ENCODE results near the gene IRAK1.

The IRAK1 gene

GRCh38 chrX:154051201-154051810 is 31.6 kb upstream of the IRAK1 start:
- Histone ChIP-seq H3K9ac (ENCODE audit: low read length) (no peak overlapping the region), H3K4me3 (ENCODE audit: low read depth in 1 of 2, low read length in 2 of 2) (no peak overlapping the region), H3K27me3 (ENCODE audit: control insufficient read depth in 1 of 2, insufficient read depth in 2 of 2, low read length in 2 of 2) (no peaks in the 10 kb centered on the region), H3K27ac (ENCODE audit: low read depth, low read length) (no peak overlapping the region), H3K9me3 (ENCODE audit: low read length) (no peaks in the 10 kb centered on the region), H3K36me3 (ENCODE audit: insufficient read depth, low read length) (peaks cover 5% of the 10 kb centered on the region), H3K4me1 (ENCODE audit: insufficient read depth, low read length) (peaks cover 50% of the 10 kb centered on the region)

DNA sequence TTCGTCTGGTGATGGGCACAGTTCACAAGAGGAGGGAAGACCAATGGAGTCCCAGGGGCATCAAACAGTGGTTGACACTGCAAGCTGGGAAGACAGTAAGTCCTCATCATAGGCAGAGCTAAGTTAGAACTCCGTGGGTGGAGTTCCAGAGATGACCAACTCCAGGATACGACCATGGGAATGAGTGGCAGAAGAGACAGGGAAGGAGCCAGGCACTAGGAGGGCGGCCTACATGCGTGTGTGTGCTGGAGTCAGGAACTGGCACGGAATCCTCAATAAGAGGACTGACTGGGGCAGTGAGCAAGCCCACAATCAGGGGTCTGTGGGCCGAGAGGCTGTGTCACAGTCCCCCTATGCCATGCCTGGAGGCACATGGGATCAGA is 30.4 kb upstream of the IRAK1 start:
- Histone ChIP-seq H3K4me1 (ENCODE audit: insufficient read depth, low read length) (peaks cover 61% of the 10 kb centered on the region), H3K9ac (ENCODE audit: low read length) (no peak overlapping the region), H3K36me3 (ENCODE audit: insufficient read depth, low read length) (peaks cover 5% of the 10 kb centered on the region), H3K27ac (ENCODE audit: low read depth, low read length) (peak overlapping the region; percentile 12), H3K4me3 (ENCODE audit: low read depth in 1 of 2, low read length in 2 of 2) (no peak overlapping the region), H3K9me3 (ENCODE audit: low read length) (no peaks in the 10 kb centered on the region), H3K27me3 (ENCODE audit: control insufficient read depth in 1 of 2, insufficient read depth in 2 of 2, low read length in 2 of 2) (no peaks in the 10 kb centered on the region)

DNA sequence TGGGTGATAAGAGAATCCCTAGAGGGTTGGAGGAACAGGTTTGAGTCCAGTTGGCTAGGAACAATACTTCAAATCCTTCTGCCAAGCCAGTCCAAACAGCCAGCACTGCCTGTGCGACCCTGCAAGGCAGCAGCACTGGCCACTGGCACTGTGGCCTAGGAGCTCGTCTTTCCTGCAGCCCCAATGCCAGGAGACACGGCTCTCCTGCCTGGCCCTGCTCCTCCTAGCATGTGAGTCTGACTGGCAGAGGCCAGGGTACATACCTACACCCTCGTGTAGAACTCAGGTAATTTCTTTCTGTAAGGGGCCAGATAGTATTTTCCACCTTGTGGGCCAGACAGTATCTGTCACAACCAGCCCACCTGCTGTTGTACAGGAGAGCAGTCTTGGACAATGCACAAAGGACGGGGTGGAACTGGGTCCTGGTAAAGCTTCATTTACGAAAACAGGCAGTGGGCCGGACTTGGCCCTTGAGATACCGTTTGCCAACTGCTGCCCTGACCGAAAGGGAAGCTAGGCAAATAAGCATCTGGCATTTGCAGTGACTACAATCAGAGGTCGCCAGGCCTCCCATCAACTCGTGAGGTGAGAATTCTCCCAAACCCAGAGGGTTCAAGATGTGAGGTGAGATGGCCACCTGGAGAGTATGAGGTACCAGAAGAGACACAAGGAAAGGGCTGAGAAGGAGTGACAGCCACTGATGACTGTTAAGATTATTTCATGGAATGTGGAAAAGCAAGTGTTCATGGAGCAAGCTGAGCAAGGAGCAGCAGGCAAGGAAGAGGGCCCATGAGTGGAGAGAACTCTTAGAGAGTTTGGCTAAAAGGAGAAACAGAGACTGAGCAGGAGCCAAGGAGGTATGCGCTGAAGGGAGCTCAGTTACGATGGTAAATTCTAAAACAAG is 29.8 kb upstream of the IRAK1 start:
- Histone ChIP-seq H3K9ac (ENCODE audit: low read length) (no peak overlapping the region), H3K4me1 (ENCODE audit: insufficient read depth, low read length) (peaks cover 68% of the 10 kb centered on the region), H3K9me3 (ENCODE audit: low read length) (no peaks in the 10 kb centered on the region), H3K27ac (ENCODE audit: low read depth, low read length) (peak overlapping the region; percentile 60), H3K27me3 (ENCODE audit: control insufficient read depth in 1 of 2, insufficient read depth in 2 of 2, low read length in 2 of 2) (no peaks in the 10 kb centered on the region), H3K4me3 (ENCODE audit: low read depth in 1 of 2, low read length in 2 of 2) (peak overlapping the region in 1 of 2 donors; percentile 6), H3K36me3 (ENCODE audit: insufficient read depth, low read length) (peaks cover 5% of the 10 kb centered on the region)

GRCh38 chrX:154048398-154048797 is 28.7 kb upstream of the IRAK1 start:
- Histone ChIP-seq H3K27ac (ENCODE audit: low read depth, low read length) (peak overlapping the region; percentile 38), H3K4me1 (ENCODE audit: insufficient read depth, low read length) (peaks cover 75% of the 10 kb centered on the region), H3K9me3 (ENCODE audit: low read length) (no peaks in the 10 kb centered on the region), H3K36me3 (ENCODE audit: insufficient read depth, low read length) (peaks cover 5% of the 10 kb centered on the region), H3K9ac (ENCODE audit: low read length) (no peak overlapping the region), H3K4me3 (ENCODE audit: low read depth in 1 of 2, low read length in 2 of 2) (no peak overlapping the region), H3K27me3 (ENCODE audit: control insufficient read depth in 1 of 2, insufficient read depth in 2 of 2, low read length in 2 of 2) (no peaks in the 10 kb centered on the region)

GRCh38 chrX:154046940-154047610 is 27.4 kb upstream of the IRAK1 start:
- Histone ChIP-seq H3K36me3 (ENCODE audit: insufficient read depth, low read length) (peaks cover 5% of the 10 kb centered on the region), H3K27me3 (ENCODE audit: control insufficient read depth in 1 of 2, insufficient read depth in 2 of 2, low read length in 2 of 2) (no peaks in the 10 kb centered on the region), H3K4me3 (ENCODE audit: low read depth in 1 of 2, low read length in 2 of 2) (no peak overlapping the region), H3K9ac (ENCODE audit: low read length) (no peak overlapping the region), H3K27ac (ENCODE audit: low read depth, low read length) (peak overlapping the region; percentile 27), H3K9me3 (ENCODE audit: low read length) (no peaks in the 10 kb centered on the region), H3K4me1 (ENCODE audit: insufficient read depth, low read length) (peaks cover 89% of the 10 kb centered on the region)

- H3K9me3 ChIP-seq (ENCODE audit: low read length), result no peaks in the 10 kb centered on the region
- no peak overlapping the region for H3K9ac ChIP-seq (ENCODE audit: low read length)
- peak overlapping the region; percentile 4 for H3K27ac ChIP-seq (ENCODE audit: low read depth, low read length)
- peaks cover 0 to 3% of the 10 kb centered on the region in 2 donors for H3K27me3 ChIP-seq (ENCODE audit: control insufficient read depth in 1 of 2, insufficient read depth in 2 of 2, low read length in 2 of 2)
- H3K36me3 ChIP-seq (ENCODE audit: insufficient read depth, low read length), result peaks cover 5% of the 10 kb centered on the region
- H3K4me3 ChIP-seq (ENCODE audit: low read depth in 1 of 2, low read length in 2 of 2), result peak overlapping the region in 1 of 2 donors; percentile 39
- peaks cover 95% of the 10 kb centered on the region for H3K4me1 ChIP-seq (ENCODE audit: insufficient read depth, low read length)
Observed at GRCh38 chrX:154046031-154046781, 26.5 kb upstream of the IRAK1 start.

DNA sequence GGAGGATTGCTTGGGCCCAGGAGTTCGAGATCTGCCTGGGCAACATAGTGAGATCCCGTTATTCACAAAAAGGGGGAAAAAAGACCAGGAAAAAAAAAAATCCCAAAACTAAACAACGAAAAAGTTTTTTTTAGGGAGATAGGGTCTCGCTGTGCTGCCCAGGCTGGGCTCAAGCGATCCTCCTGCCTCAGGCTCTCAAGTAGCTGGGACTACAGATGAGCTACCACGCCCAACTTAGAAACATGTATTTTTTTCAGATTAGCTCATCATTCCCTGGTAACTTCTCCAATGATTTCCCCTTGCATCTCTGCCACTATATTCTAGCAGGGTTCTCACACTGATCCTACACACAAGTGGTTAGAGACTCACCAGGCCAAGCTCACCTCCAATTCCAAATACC is 24.4 kb upstream of the IRAK1 start:
- no peak overlapping the region for H3K4me3 ChIP-seq (ENCODE audit: low read depth in 1 of 2, low read length in 2 of 2)
- no peak overlapping the region for H3K9ac ChIP-seq (ENCODE audit: low read length)
- peaks cover 0 to 4% of the 10 kb centered on the region in 2 donors for H3K27me3 ChIP-seq (ENCODE audit: control insufficient read depth in 1 of 2, insufficient read depth in 2 of 2, low read length in 2 of 2)
- peaks cover 5% of the 10 kb centered on the region for H3K36me3 ChIP-seq (ENCODE audit: insufficient read depth, low read length)
- peaks cover 92% of the 10 kb centered on the region for H3K4me1 ChIP-seq (ENCODE audit: insufficient read depth, low read length)
- H3K9me3 ChIP-seq (ENCODE audit: low read length), result no peaks in the 10 kb centered on the region
- H3K27ac ChIP-seq (ENCODE audit: low read depth, low read length), result no peak overlapping the region

GRCh38 chrX:154043003-154043763 is 23.5 kb upstream of the IRAK1 start:
- Histone ChIP-seq H3K4me1 (ENCODE audit: insufficient read depth, low read length) (peaks cover 83% of the 10 kb centered on the region), H3K4me3 (ENCODE audit: low read depth in 1 of 2, low read length in 2 of 2) (no peak overlapping the region), H3K36me3 (ENCODE audit: insufficient read depth, low read length) (peaks cover 5% of the 10 kb centered on the region), H3K27ac (ENCODE audit: low read depth, low read length) (no peak overlapping the region), H3K27me3 (ENCODE audit: control insufficient read depth in 1 of 2, insufficient read depth in 2 of 2, low read length in 2 of 2) (peaks cover 0 to 4% of the 10 kb centered on the region in 2 donors), H3K9ac (ENCODE audit: low read length) (no peak overlapping the region), H3K9me3 (ENCODE audit: low read length) (no peaks in the 10 kb centered on the region)

- Histone ChIP-seq H3K9me3 (ENCODE audit: low read length) (no peaks in the 10 kb centered on the region), H3K36me3 (ENCODE audit: insufficient read depth, low read length) (no peaks in the 10 kb centered on the region), H3K27me3 (ENCODE audit: control insufficient read depth in 1 of 2, insufficient read depth in 2 of 2, low read length in 2 of 2) (peaks cover 0 to 4% of the 10 kb centered on the region in 2 donors), H3K9ac (ENCODE audit: low read length) (no peak overlapping the region), H3K27ac (ENCODE audit: low read depth, low read length) (no peak overlapping the region), H3K4me3 (ENCODE audit: low read depth in 1 of 2, low read length in 2 of 2) (no peak overlapping the region), H3K4me1 (ENCODE audit: insufficient read depth, low read length) (peaks cover 61% of the 10 kb centered on the region)
Observed at GRCh38 chrX:154040863-154041262, 21.2 kb upstream of the IRAK1 start.

GRCh38 chrX:154040307-154040756 is 20.6 kb upstream of the IRAK1 start:
- no peaks in the 10 kb centered on the region for H3K9me3 ChIP-seq (ENCODE audit: low read length)
- H3K9ac ChIP-seq (ENCODE audit: low read length), result no peak overlapping the region
- H3K27me3 ChIP-seq (ENCODE audit: control insufficient read depth in 1 of 2, insufficient read depth in 2 of 2, low read length in 2 of 2), result peaks cover 0 to 4% of the 10 kb centered on the region in 2 donors
- peaks cover 57% of the 10 kb centered on the region for H3K4me1 ChIP-seq (ENCODE audit: insufficient read depth, low read length)
- no peak overlapping the region for H3K27ac ChIP-seq (ENCODE audit: low read depth, low read length)
- H3K4me3 ChIP-seq (ENCODE audit: low read depth in 1 of 2, low read length in 2 of 2), result no peak overlapping the region
- no peaks in the 10 kb centered on the region for H3K36me3 ChIP-seq (ENCODE audit: insufficient read depth, low read length)
